Breast epithelium (tissue), 3 donors: Measurements from ENCODE around the gene CDH1.
A peak's percentile ranks its signal among the peaks of the same experiment; 100 is the strongest.

Experiments used
- POLR2A ChIP-seq: fragments of 450-650 bp; IDR thresholded peaks from one replicate; pipeline ENCODE4 v1.6.1; 2016; ENCODE audit warnings: antibody characterized with exemption, mild to moderate bottlenecking, moderate library complexity
- POLR2AphosphoS5 ChIP-seq, 3 donors: sonication (generic); formaldehyde crosslinking; IDR thresholded peaks; one replicate each; pipeline ENCODE4 v1.6.1; 2017; ENCODE audit warnings: antibody characterized with exemption in 3 of 3
- TF ChIP-seq, protein P1 (sequence below), 3 donors: fragments of 450-650 bp; IDR thresholded peaks; one replicate each; pipeline ENCODE4 v1.5.1; 2016 to 2017; ENCODE audit warnings: antibody characterized with exemption in 3 of 3, mild to moderate bottlenecking in 3 of 3, moderate library complexity in 3 of 3

DNA sequence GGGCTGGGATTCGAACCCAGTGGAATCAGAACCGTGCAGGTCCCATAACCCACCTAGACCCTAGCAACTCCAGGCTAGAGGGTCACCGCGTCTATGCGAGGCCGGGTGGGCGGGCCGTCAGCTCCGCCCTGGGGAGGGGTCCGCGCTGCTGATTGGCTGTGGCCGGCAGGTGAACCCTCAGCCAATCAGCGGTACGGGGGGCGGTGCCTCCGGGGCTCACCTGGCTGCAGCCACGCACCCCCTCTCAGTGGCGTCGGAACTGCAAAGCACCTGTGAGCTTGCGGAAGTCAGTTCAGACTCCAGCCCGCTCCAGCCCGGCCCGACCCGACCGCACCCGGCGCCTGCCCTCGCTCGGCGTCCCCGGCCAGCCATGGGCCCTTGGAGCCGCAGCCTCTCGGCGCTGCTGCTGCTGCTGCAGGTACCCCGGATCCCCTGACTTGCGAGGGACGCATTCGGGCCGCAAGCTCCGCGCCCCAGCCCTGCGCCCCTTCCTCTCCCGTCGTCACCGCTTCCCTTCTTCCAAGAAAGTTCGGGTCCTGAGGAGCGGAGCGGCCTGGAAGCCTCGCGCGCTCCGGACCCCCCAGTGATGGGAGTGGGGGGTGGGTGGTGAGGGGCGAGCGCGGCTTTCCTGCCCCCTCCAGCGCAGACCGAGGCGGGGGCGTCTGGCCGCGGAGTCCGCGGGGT is at the start of gene CDH1:
- TF ChIP-seq, protein P1, sequence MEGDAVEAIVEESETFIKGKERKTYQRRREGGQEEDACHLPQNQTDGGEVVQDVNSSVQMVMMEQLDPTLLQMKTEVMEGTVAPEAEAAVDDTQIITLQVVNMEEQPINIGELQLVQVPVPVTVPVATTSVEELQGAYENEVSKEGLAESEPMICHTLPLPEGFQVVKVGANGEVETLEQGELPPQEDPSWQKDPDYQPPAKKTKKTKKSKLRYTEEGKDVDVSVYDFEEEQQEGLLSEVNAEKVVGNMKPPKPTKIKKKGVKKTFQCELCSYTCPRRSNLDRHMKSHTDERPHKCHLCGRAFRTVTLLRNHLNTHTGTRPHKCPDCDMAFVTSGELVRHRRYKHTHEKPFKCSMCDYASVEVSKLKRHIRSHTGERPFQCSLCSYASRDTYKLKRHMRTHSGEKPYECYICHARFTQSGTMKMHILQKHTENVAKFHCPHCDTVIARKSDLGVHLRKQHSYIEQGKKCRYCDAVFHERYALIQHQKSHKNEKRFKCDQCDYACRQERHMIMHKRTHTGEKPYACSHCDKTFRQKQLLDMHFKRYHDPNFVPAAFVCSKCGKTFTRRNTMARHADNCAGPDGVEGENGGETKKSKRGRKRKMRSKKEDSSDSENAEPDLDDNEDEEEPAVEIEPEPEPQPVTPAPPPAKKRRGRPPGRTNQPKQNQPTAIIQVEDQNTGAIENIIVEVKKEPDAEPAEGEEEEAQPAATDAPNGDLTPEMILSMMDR (IDR thresholded peaks at IDR 0.05) = no peak
- TF ChIP-seq POLR2A (peak; percentile 85), POLR2AphosphoS5 (IDR thresholded peaks at IDR 0.05) (peak in 2 of 3 donors; percentile 74 to 95)
